Sciatic nerve (tissue), 2 donors: ENCODE data around the gene MDFI. TPM values are rescaled to one million over a fixed set of nuclear protein-coding genes. Genes with fewer than 3 reads are reported as not detected.

Experiments used
- ATAC-seq: fragments of 200-7000 bp; cut with Tn5 transposase; one replicate; pipeline ENCODE4 v1.9.1; 2020; ENCODE audit warnings: mild to moderate bottlenecking, moderate library complexity
- DNase-seq: peaks from one replicate; pipeline ENCODE4 v3.0.0-alpha.2; 2020; ENCODE audit warnings: low spot score
- intact Hi-C: fragments of 100-400 bp; cut with DNase I; formaldehyde crosslinking; loops from one replicate; pipeline ENCODE4 v1.14.2; 2022
- total RNA-seq: library from RNA; stranded (reverse); fragmentation: NEBNext Ultra II Directional; extraction: Animal tissue kit (Norgen Biotek cat#: 25700); gene quantifications from one replicate; pipeline ENCODE4 v1.2.1, GENCODE V29; 2021
- donor health status: DM: no; HTN: no; CAD: no.
- donor health status: DM: no; HTN: no; CAD: no.

MDFI gene
- total RNA-seq, 1 donor from 2014 or later, result 15.2 TPM

- DNase-seq, result peak; percentile 52
- intact Hi-C loops, result no loop called here
- ATAC-seq, result no peak
These were observed 39.1 kb downstream of the MDFI start for GRCh38 chr6:41677124-41677921.

- intact Hi-C loops, result no loop called here
These were observed 40.3 kb downstream of the MDFI start for GRCh38 chr6:41678511-41679084.

GRCh38 chr6:41679696-41680095 lies 41.4 kb downstream of the MDFI start:
- ATAC-seq (no peak), DNase-seq (peak; percentile 42)
- intact Hi-C loops, result loop anchor here (5.0 kb wide), 1 partner anchor 77 kb away; no protein-coding TSS in a partner anchor

More at GRCh38 chr6:41678511-41679084, 40.3 kb downstream of the MDFI start:
- DNase-seq, result peak; percentile 32
- ATAC-seq, result no peak

GRCh38 chr6:41680182-41680965 lies 42.1 kb downstream of the MDFI start:
- no peak for ATAC-seq
- DNase-seq, result peak; percentile 47
- intact Hi-C loops, result loop anchor here (5.0 kb wide), 1 partner anchor 78 kb away; no protein-coding TSS in a partner anchor

- ATAC-seq (peak; percentile 93), DNase-seq (peak; percentile 95)
- intact Hi-C loops, result loop anchor here (2.0 to 5.0 kb wide), 2 partner anchors 80 to 311 kb away; no protein-coding TSS in a partner anchor
These were observed 43.8 kb downstream of the MDFI start for GRCh38 chr6:41682056-41682477.

GRCh38 chr6:41682497-41683272 lies 44.4 kb downstream of the MDFI start:
- intact Hi-C loops, result loop anchor here (2.0 to 5.0 kb wide), 2 partner anchors 80 to 312 kb away; no protein-coding TSS in a partner anchor
- peak; percentile 63 for DNase-seq
- ATAC-seq, result peak; percentile 29

- peak; percentile 55 for ATAC-seq
These were observed 44.9 kb downstream of the MDFI start for GRCh38 chr6:41683273-41683522.

GRCh38 chr6:41683523-41684310 lies 45.4 kb downstream of the MDFI start:
- ATAC-seq, result peak; percentile 91
- intact Hi-C loops, result loop anchor here (2.0 to 5.0 kb wide), 2 partner anchors 81 to 313 kb away; no protein-coding TSS in a partner anchor

More at GRCh38 chr6:41683273-41683522, 44.9 kb downstream of the MDFI start:
- intact Hi-C loops, result loop anchor here (2.0 to 5.0 kb wide), 2 partner anchors 81 to 312 kb away; no protein-coding TSS in a partner anchor
- no peak for DNase-seq

GRCh38 chr6:41684311-41685180 lies 46.3 kb downstream of the MDFI start:
- DNase-seq, result peak; percentile 60
- no peak for ATAC-seq
- intact Hi-C loops, result loop anchor here (5.0 kb wide), 2 partner anchors 48 to 82 kb away; no protein-coding TSS in a partner anchor

More at GRCh38 chr6:41683523-41684310, 45.4 kb downstream of the MDFI start:
- peak; percentile 90 for DNase-seq

- intact Hi-C loops, result loop anchor here (5.0 kb wide), 1 partner anchor 46 kb away; no protein-coding TSS in a partner anchor
- DNase-seq, result peak; percentile 36
- no peak for ATAC-seq
These were observed 47.5 kb downstream of the MDFI start for GRCh38 chr6:41685641-41686380.

GRCh38 chr6:41687501-41688175 lies 49.4 kb downstream of the MDFI start:
- ATAC-seq, result no peak
- intact Hi-C loops, result loop anchor here (5.0 kb wide), 1 partner anchor 45 kb away; no protein-coding TSS in a partner anchor
- no peak for DNase-seq

GRCh38 chr6:41688256-41688965 lies 50.1 kb downstream of the MDFI start:
- intact Hi-C loops, result loop anchor here (5.0 kb wide), 1 partner anchor 44 kb away; no protein-coding TSS in a partner anchor
- DNase-seq (peak; percentile 47), ATAC-seq (no peak)

GRCh38 chr6:41689171-41690008 lies 51.1 kb downstream of the MDFI start:
- intact Hi-C loops, result loop anchor here (5.0 kb wide), 1 partner anchor 43 kb away; no protein-coding TSS in a partner anchor
- peak; percentile 60 for DNase-seq
- no peak for ATAC-seq
